ES-I3 (cell line): ENCODE measurements around the gene RNF5.

Experiments
- H3K36me3 ChIP-seq: 2 replicates; pipeline ENCODE4 v1.6.1; 2013; ENCODE audit warnings: mild to moderate bottlenecking, low read length, control low read depth, moderate library complexity; ENCODE audit not compliant: insufficient read depth
- H3K4me1 ChIP-seq: 2 replicates; pipeline ENCODE4 v1.6.1; 2013; ENCODE audit warnings: mild to moderate bottlenecking, control low read depth, low read length; ENCODE audit not compliant: insufficient read depth
- H3K9ac ChIP-seq: 2 replicates; pipeline ENCODE4 v1.6.1; 2013; ENCODE audit warnings: low read depth, mild to moderate bottlenecking, low read length, moderate library complexity
- H3K9me3 ChIP-seq: 2 replicates; pipeline ENCODE4 v1.6.1; 2013; ENCODE audit warnings: mild to moderate bottlenecking, low read length, moderate library complexity; ENCODE audit not compliant: control insufficient read depth, insufficient read depth

Gene RNF5

GRCh38 chr6:32194388-32194787 lies 16.2 kb downstream of the RNF5 start:
- peaks cover 28% of the 10 kb centered on the region for H3K4me1 ChIP-seq
- no peak overlapping the region for H3K9ac ChIP-seq
- H3K9me3 ChIP-seq, result no peaks in the 10 kb centered on the region
- H3K36me3 ChIP-seq, result no peaks in the 10 kb centered on the region

- H3K4me1 ChIP-seq, result peaks cover 28% of the 10 kb centered on the region
These were observed 16.8 kb downstream of the RNF5 start for GRCh38 chr6:32194825-32195651.

GRCh38 chr6:32195652-32195901 lies 17.4 kb downstream of the RNF5 start:
- Histone ChIP-seq H3K36me3 (no peaks in the 10 kb centered on the region), H3K9ac (peak overlapping the region; percentile 68; the same call in 1 of the 2 replicates), H3K4me1 (peaks cover 28% of the 10 kb centered on the region), H3K9me3 (no peaks in the 10 kb centered on the region)

More at GRCh38 chr6:32194825-32195651, 16.8 kb downstream of the RNF5 start:
- Histone ChIP-seq H3K9ac (peak overlapping the region; percentile 71), H3K36me3 (no peaks in the 10 kb centered on the region), H3K9me3 (no peaks in the 10 kb centered on the region)

- Histone ChIP-seq H3K36me3 (no peaks in the 10 kb centered on the region), H3K9me3 (no peaks in the 10 kb centered on the region), H3K4me1 (peaks cover 24% of the 10 kb centered on the region), H3K9ac (peak overlapping the region; percentile 68)
These were observed 17.9 kb downstream of the RNF5 start for GRCh38 chr6:32195902-32196681.

GRCh38 chr6:32196682-32197616 lies 18.7 kb downstream of the RNF5 start:
- H3K9ac ChIP-seq, result peak overlapping the region; percentile 68
- no peaks in the 10 kb centered on the region for H3K36me3 ChIP-seq
- no peaks in the 10 kb centered on the region for H3K9me3 ChIP-seq
- peaks cover 15% of the 10 kb centered on the region for H3K4me1 ChIP-seq

GRCh38 chr6:32198345-32198696 lies 20.1 kb downstream of the RNF5 start:
- Histone ChIP-seq H3K9ac (no peak overlapping the region), H3K4me1 (peaks cover 12% of the 10 kb centered on the region; the same call in 1 of the 2 replicates), H3K36me3 (no peaks in the 10 kb centered on the region), H3K9me3 (no peaks in the 10 kb centered on the region)

GRCh38 chr6:32198866-32199265 lies 20.7 kb downstream of the RNF5 start:
- Histone ChIP-seq H3K9me3 (no peaks in the 10 kb centered on the region), H3K9ac (no peak overlapping the region), H3K4me1 (peaks cover 10% of the 10 kb centered on the region; the same call in 1 of the 2 replicates), H3K36me3 (no peaks in the 10 kb centered on the region)

GRCh38 chr6:32200711-32201475 lies 22.7 kb downstream of the RNF5 start:
- H3K4me1 ChIP-seq, result no peaks in the 10 kb centered on the region
- no peaks in the 10 kb centered on the region for H3K36me3 ChIP-seq
- H3K9ac ChIP-seq, result no peak overlapping the region
- no peaks in the 10 kb centered on the region for H3K9me3 ChIP-seq

GRCh38 chr6:32202186-32202585 lies 24.0 kb downstream of the RNF5 start:
- no peaks in the 10 kb centered on the region for H3K9me3 ChIP-seq
- no peaks in the 10 kb centered on the region for H3K4me1 ChIP-seq
- H3K9ac ChIP-seq, result no peak overlapping the region
- no peaks in the 10 kb centered on the region for H3K36me3 ChIP-seq

GRCh38 chr6:32203426-32204267 lies 25.4 kb downstream of the RNF5 start:
- H3K36me3 ChIP-seq, result no peaks in the 10 kb centered on the region
- H3K9me3 ChIP-seq, result no peaks in the 10 kb centered on the region
- no peak overlapping the region for H3K9ac ChIP-seq
- no peaks in the 10 kb centered on the region for H3K4me1 ChIP-seq

- H3K4me1 ChIP-seq, result no peaks in the 10 kb centered on the region
- H3K9me3 ChIP-seq, result no peaks in the 10 kb centered on the region
- H3K9ac ChIP-seq, result no peak overlapping the region
- no peaks in the 10 kb centered on the region for H3K36me3 ChIP-seq
These were observed 26.1 kb downstream of the RNF5 start for GRCh38 chr6:32204268-32204715.

GRCh38 chr6:32208996-32209395 lies 30.8 kb downstream of the RNF5 start:
- H3K4me1 ChIP-seq, result no peaks in the 10 kb centered on the region
- no peaks in the 10 kb centered on the region for H3K36me3 ChIP-seq
- no peak overlapping the region for H3K9ac ChIP-seq
- H3K9me3 ChIP-seq, result no peaks in the 10 kb centered on the region

GRCh38 chr6:32210191-32210601 lies 32.0 kb downstream of the RNF5 start:
- Histone ChIP-seq H3K9me3 (no peaks in the 10 kb centered on the region), H3K9ac (no peak overlapping the region), H3K4me1 (no peaks in the 10 kb centered on the region), H3K36me3 (no peaks in the 10 kb centered on the region)
